HFF-Myc (cell line): ENCODE measurements around the gene KRTAP10-3.
"Not testable (repeated sequence)": the region's sequence is repeated elsewhere in the genome, so short reads cannot be mapped to it uniquely, and the experiment has no call there.

Experiments
- DNase-seq: peaks from one replicate; pipeline ENCODE4 v3.0.0-alpha.2; 2011; ENCODE audit warnings: low read depth; ENCODE audit errors: extremely low read depth
- H3K4me3 ChIP-seq: replicated peaks from 2 replicates; pipeline ENCODE4 v1.5.1; 2011; ENCODE audit warnings: low read depth, mild to moderate bottlenecking, control low read depth, low read length
- CTCF ChIP-seq: IDR thresholded peaks from 2 replicates; pipeline ENCODE4 v1.5.1; 2012; ENCODE audit warnings: mild to moderate bottlenecking, low read depth, low read length, control low read depth; ENCODE audit errors: missing control alignments

KRTAP10-3 gene

DNA sequence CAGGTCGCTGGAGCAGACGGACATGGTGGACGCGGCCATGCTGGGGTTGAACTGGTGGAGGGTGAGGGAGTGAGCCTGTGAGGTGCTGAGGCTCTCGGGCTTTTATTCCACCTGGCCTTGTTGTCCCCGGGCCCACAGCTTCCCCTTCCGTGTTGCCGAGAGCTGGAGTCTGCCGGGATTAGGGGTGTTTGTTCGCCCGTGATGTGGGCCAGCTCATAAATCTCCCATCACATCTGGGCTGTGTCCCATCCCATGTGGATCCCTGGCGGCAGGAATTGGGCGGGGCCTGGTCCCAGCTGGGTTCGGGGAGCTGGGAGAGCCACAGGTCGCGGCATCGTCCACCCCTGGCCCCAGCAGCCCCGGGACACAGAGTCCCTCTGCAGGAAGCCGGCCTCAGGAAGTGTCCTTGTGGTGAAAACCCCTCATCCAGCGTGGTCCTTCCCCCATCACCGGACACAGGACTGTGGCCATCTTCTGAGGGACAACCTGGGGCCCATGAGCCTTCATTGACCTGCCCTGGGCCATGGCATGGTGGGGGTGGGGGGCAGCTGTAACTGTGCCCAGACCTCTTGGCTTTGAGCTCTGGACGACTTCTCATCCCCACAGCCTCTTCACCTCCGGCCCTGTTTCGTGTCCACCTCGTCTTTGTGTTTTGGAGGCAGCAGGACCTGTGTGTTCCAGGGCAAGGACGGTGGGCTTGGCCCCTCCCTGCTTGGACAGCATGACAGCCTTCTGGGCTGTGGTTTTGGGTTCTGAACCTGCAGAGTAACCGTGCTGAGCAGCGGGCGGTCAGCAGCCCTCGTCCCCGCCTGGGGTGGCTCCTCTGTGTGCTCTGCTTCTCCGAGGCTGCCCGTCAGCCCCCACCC is 34.1 kb upstream of the KRTAP10-3 start, which contains the start of gene KRTAP10-6:
KRTAP10-6 (minus strand) TSS at position 60 of the 866 bp plus-strand sequence; CDS start at position 39, 21 bp downstream.
- TF ChIP-seq CTCF = no peak
- DNase-seq = no peak
- H3K4me3 ChIP-seq = no peak within 1 kb of the TSS

DNA sequence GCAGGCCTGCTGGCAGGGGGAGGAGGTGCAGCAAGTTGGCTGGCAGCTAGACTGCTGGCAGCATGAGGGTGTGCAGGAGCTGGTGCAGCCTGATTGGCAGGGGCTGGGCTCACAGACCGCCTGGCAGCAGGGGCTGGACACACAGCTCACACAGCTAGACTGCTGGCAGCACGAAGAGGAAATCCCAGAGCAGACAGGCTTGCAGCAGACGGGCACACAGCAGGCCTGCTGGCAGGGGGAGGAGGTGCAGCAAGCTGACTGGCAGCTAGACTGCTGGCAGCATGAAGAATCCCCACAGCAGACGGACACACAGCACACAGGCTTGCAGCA is 33.2 kb upstream of the KRTAP10-3 start:
- not testable (repeated sequence) for H3K4me3 ChIP-seq, DNase-seq

DNA sequence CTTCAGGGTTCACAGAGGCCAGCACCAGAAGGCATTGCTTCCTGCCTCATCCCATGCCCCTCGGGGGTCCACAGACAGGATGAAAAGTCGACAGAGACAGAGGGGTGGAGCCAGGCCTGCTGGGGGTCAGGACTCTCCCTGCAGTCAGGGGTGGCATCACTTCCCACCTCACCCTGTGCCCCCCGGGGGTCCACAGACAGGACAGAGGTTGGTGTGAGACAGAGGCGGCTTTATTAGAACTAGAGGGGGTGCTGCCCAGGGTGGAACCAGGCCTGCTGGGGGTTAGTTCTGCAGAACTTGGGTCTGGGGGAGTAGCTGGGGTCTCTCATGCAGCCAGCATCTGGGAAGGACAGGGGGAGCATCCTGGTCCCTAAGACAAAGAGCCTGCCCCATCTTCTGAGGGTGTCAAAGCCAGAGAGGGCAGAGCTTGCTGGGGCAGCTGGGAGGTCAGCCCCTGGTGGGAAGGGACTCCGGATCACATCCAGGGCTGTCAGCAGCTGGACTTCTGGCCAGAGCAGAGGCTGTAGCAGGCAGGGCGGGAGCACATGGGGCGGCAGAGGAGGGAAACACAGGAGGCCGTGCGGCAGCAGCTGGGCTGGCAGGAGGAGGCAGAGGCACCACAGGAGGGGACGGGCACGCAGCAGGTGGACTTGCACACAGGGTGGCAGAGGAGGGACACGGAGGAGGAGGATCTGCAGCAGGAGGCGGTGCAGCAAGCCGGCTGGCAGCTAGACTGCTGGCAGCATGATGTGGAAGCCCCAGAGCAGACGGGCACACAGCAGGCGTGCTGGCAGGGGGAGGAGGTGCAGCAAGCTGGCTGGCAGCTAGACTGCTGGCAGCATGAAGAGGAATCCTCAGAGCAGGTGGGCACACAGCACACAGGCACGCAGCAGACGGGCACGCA is 32.6 kb upstream of the KRTAP10-3 start:
- H3K4me3 ChIP-seq, DNase-seq: not testable (repeated sequence)

GRCh38 chr21:44590311-44590721 is 31.7 kb upstream of the KRTAP10-3 start:
- TF ChIP-seq CTCF = no peak
- no peak overlapping the region for H3K4me3 ChIP-seq
- DNase-seq = no peak

DNA sequence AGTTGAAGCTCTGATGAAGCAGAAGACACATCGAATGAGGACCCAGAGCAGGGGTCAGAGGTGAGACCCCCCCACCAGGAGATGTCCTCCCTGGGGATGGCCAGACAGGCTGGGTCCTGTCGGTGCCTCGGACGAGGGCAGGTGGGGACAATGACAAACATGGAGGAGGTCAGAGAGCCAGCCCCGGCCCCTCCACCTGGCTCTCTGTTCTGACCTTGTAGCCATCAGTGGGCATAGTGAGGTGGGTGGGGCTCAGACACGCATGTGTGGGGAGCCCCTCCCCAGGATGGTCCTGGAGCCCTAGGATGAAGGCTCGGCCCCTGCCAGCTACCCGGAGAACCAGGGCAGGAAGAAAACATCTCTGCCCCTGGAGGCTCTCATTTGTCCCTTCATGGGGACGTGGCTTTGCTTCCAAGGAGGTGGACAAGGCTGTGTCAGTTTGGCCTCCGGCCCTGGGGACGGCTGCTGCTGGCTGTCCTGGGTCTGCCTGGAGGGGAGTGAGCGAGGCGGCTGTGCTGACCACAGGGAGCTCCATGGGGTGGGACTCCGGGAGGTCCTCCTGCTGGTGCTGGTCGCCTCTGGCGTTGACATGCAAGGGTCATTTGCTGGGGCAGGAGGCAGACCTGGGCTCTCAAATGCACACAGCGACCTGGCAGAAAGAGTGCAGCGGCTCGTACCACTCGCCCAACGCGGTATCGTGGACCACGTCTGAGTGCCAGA is 31.2 kb upstream of the KRTAP10-3 start:
- no peak overlapping the region for H3K4me3 ChIP-seq
- DNase-seq = no peak
- no peak for TF ChIP-seq CTCF

- no peak for TF ChIP-seq CTCF
- no peak for DNase-seq
- no peak overlapping the region for H3K4me3 ChIP-seq
Observed at GRCh38 chr21:44589094-44589493, 30.5 kb upstream of the KRTAP10-3 start.

GRCh38 chr21:44585892-44586291 is 27.3 kb upstream of the KRTAP10-3 start:
- H3K4me3 ChIP-seq = no peak overlapping the region
- DNase-seq = no peak
- TF ChIP-seq CTCF = no peak
